GM10248 (cell line): Measurements from ENCODE around the gene RIN3.

Experiments used
- CTCF ChIA-PET: fragments of 300-600 bp; sonication (Branson Sonifier 250); formaldehyde crosslinking; extraction: SDS; loops from one replicate; lab custom pipeline; 2021; ENCODE audit warnings: antibody characterized with exemption; lab: Yijun Ruan, JAX
- POLR2A ChIA-PET: fragments of 350-650 bp; sonication (Branson Sonifier 250); formaldehyde crosslinking; extraction: SDS; loops from one replicate; lab custom pipeline; 2020; ENCODE audit warnings: antibody characterized with exemption; lab: Yijun Ruan, JAX
- DNase-seq: peaks from one replicate; pipeline ENCODE4 v3.0.0; 2012; ENCODE audit errors: extremely low spot score
- CTCF ChIP-seq: IDR thresholded peaks from 2 replicates; pipeline ENCODE4 v1.5.1; 2012; ENCODE audit warnings: mild to moderate bottlenecking, low read depth; ENCODE audit errors: extremely low read depth, missing control alignments, control extremely low read depth

The RIN3 gene

DNA sequence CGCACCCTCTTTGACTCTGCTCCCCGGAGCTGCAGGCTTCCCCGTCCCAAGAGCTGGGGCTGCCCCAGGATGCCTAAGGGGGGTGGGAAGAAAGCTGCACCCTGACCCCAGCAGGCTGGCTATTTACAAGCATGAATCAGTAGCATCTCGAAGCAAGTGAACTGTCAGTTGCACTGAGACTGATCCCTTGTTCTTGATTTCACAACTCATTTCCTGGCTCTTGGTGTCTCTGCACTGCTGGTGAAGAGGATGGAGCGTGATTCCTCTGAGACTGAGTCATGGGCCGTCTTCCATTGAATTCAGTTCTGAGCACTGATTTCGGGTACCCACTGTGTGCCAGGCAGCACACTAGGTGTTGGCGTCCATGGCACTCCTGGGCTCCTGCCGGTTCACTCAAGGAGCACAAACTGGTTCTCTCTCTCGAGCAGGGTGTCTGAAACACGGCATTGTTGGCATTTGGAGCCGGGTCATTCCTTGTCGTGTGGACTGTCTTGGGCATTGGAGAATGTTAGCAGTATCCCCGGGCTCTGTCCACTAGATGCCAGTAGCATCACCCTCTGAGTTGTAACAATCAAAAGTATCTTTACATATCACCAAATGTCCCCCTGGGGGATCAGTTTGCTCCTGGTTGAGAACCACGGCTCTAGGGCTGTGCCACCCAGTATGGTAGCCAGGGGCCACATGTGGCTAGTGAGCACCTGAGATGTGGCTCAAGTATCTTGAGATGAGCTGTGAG lies 86.9 kb downstream of the RIN3 start:
- TF ChIP-seq CTCF = no peak
- no peak for DNase-seq
- CTCF ChIA-PET = interaction anchor here (0.9 to 6.5 kb wide), 4 partner anchors 12 to 479 kb away, joined by 3 to 36 read pairs (median 4); partner anchors contain the start of genes CPSF2 and NDUFB1
- POLR2A ChIA-PET = no interaction called here

- ChIA-PET POLR2A (no interaction called here), CTCF (interaction anchor here (0.9 to 6.5 kb wide), 3 partner anchors 13 to 480 kb away, joined by 3 to 36 read pairs (median 3); partner anchors contain the start of genes CPSF2 and NDUFB1)
- no peak for DNase-seq
- no peak for TF ChIP-seq CTCF
Observed at GRCh38 chr14:92601131-92601710, 87.6 kb downstream of the RIN3 start.

- CTCF ChIA-PET = interaction anchor here (0.9 to 6.5 kb wide), 3 partner anchors 14 to 480 kb away, joined by 3 to 36 read pairs (median 3); partner anchors contain the start of genes CPSF2 and NDUFB1
- no peak for DNase-seq
- POLR2A ChIA-PET = no interaction called here
- TF ChIP-seq CTCF = no peak
Observed at GRCh38 chr14:92601757-92602417, 88.3 kb downstream of the RIN3 start.

GRCh38 chr14:92603309-92604242 lies 90.0 kb downstream of the RIN3 start:
- DNase-seq = no peak
- CTCF ChIA-PET = interaction anchor here (0.9 to 6.5 kb wide), 2 partner anchors 10 to 15 kb away, joined by 4 to 36 read pairs; no protein-coding TSS in a partner anchor

DNA sequence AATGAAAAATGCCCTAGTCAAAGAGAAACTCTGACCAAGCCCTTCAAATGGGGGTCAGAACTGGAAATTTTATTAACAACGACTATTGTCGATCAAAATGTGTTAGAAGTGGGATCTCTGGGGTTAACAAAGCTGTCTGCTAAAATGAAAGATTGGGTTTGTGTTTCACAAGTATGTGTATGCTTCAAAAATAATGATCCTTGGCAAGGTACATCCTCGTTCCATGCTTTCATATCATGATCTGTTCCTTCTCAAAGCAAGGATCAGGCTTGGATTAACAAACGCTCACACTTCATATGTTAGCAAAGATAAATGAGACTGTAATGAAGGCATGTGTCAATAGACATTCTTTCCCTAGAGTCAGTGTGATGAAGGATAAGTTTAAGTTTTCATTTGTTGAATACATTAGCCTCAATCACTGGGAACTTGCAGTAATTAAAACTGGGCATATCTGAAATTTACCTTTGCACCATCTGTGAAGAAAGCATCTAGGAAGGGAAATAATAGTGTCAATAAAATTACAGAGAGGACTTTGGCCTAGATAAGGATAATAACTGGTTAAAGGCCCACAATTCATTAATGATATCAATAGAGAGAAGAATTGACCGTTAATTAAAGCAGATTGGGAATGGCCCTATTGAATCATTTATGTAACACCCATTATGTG lies 91.8 kb downstream of the RIN3 start:
- ChIA-PET POLR2A (no interaction called here), CTCF (interaction anchor here (2.2 kb wide), 1 partner anchor 16 kb away, joined by 5 read pairs; no protein-coding TSS in a partner anchor)
- no peak for TF ChIP-seq CTCF
- no peak for DNase-seq

More at GRCh38 chr14:92603309-92604242, 90.0 kb downstream of the RIN3 start:
- POLR2A ChIA-PET = no interaction called here
- no peak for TF ChIP-seq CTCF
